T-helper 2 cell (primary cell): Measurements from ENCODE around the gene SIGLEC12.

Source experiments
- DNase-seq, 5 experiments: peaks; one replicate each; pipeline versions ENCODE4 v3.0.0 to v3.0.0-alpha.2; 2012 to 2022

SIGLEC12 gene

DNA sequence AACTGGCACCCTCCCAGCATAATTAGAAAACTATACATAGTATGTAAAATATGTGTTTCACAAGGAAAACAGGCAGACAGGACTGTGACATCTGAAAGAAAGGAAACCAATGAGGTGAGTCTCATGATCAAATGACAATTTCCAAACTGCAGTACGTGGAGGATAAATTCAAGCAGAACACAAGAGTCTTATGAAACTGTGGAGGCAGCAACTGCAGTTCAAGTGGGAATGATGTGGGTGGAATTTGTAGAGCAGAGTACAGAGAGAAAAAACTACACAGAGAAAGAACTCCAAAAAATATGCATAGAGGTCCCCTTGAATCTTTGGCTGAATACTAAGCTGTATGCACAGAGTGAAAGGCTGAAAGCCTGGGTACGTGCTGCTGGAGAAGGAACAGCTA, 20.2 kb upstream of the SIGLEC12 start:
- no peak for DNase-seq

DNA sequence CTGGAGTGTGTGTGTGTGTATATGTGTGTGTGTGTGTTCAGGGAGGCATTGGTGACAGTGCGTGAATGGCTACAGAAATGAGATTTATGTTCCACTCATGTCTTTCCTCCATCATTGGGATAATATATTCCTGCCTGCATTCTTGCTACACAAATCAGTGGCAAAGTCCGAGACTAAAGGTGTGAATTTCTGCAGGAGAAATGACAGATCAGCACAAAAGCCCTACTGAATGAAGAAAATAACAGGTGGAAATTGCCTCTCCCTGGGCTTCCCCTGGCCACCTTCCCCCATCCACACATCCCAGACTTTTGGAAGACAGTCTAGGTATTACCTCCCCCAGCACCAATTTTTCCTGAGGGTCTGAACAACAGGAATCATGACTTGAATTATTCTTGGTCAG, 19.8 kb upstream of the SIGLEC12 start:
- DNase-seq = no peak

DNA sequence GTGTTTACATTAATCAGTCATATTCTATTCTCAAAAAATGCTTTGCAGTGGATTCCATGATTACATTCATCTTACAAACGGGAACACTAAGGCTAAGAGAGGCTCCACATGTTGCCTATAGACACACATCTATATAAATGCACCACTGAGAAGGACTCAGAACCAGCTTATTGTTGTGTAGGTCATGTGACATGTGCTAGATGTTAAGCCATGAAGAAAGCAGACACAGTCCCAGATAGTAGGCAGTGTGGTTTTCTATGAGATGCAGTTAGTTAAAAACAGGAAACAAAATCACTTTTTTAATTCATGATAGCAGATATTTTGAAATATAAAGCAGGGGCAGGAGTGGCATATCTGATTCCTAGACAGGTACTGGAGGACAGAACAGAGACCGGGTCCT, 19.1 kb upstream of the SIGLEC12 start:
- DNase-seq = peak in 1 of 5 experiments; percentile 23

DNA sequence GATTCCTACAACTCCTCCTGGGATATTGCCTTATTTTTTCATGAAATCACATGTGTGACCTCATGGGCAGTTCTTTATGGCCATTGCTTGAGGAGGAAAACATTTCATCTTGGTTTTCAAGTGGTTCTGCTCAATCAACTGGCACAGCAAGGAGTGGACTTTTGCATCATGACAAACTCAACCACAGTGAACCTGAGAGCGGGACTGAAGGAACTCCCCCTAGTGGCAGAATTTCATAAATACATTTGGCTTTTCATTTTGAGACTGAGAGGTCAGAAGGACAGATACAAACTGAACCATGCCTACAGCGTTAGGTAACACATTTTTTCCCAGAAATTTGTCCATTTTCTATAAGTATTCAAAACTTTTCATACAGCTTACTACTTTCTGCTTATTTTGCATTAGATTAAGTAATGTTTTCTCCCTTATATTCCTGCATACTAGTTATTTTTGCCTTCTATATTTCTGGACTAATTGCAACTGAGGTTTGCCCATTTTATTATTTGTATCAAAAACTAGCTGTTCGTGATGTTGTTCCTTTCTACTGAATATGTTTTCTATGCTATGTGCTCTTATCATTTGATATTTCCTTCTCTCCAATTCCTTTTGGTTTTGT, 13.4 kb upstream of the SIGLEC12 start:
- peak in 1 of 5 experiments; percentile 60 for DNase-seq

DNA sequence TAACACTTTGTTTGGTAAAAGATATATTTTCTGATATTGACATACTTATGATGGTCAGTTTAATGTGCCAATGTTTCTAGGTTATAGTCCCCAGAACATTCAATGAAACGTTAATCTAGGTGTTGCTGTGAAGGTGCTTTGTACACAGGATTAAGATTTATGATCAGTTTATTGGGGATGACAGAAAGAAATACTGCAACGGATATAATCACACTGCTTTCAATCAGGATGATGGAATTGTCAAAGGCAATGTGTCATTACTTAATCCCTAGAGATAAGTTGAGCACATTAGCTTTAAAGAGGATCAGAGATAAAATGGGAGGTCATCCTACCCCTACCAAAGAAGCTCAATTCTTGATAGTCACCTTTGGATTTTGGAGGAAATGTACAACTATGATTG, 12.4 kb upstream of the SIGLEC12 start:
- DNase-seq = no peak

DNA sequence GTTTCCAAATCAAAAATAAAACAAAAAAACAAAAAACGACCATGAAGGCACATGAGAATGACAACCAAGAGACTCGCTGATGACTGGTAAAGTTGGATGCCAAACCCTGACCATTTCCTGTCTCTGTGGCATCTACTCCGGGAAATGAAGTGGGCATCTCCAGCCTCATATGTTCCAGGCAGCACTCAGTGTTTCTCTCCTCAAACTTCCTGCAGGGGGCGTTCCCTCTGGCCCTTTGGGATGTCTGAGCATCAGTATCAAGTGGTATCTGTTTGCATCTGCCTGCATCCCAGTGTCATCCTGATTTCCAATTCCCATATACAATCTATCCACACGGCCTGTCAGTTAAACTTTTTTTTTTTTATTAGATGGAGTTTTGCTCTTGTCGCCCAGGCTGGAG, 9.8 kb upstream of the SIGLEC12 start:
- peak in 1 of 5 experiments; percentile 15 for DNase-seq

DNA sequence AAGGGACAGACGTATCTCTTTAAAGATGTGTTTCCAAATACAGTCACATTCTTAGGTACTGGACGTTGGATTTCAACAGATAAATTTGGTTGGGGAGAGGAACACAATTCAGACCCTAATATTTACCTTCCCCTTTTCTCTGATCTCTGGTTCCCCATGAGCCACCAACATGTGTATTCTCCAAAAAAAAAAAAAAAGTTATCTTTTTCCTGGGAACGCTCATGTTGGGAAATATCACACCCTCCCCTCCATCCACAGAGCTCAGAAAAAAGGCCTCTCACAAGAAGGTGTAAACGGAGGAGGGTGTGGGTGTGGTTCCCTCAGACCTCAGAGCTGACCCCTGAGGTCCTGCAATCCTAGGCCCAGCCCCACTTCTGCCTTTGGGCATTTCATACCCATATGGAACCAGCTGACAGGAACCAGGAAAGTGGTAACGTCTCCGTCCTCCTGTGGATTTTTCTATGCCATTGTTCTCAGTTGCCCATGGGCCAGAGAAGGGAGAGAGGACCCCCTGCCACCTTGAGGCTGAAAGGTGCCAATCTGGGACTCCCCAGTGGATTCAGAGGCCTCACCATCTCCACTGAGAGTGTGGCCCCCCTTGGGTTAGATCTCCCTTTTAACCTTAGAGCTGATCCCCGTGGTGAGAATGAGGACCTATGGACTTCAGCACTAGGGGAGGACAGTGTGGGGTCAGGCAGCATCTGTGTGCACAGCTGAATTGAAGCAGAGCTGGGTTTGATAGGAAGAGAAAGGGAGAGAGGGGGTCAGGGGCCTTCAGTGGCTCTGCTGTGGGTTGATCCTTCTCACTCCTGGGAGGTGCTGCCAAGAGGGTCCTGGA, 8.4 kb upstream of the SIGLEC12 start:
- DNase-seq = no peak

DNA sequence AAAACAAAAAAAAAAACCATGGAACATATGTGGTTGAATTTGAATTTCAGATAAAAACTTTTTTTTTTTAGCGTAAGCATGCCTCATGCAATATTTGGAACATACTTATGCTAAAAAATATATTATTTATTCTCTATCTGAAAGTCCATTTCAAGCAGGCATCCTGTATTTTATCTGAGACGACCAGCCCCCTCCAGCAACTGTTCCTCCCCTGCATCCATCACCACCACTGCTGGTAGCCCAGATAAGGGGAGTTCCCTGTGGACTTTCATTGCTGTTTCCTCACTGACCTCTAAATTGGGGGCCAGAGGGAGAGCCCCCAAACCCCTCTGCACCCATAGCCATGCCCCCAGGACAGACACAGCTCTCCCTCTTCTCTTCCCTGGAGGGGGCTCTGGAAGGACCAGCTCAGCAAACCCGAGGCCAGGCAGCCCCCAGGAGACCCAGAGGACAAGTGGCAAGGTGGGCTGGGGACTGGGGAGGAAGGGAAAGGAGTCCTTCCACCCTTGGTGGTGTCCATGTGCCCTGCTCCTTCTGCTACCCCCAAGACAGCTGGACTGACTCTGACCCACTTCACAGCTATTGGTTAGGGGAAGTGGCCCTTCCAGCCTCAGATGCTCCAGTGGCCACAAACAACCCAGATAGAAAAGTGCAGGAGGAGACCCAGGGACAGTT, 6.6 kb upstream of the SIGLEC12 start:
- DNase-seq = no peak

DNA sequence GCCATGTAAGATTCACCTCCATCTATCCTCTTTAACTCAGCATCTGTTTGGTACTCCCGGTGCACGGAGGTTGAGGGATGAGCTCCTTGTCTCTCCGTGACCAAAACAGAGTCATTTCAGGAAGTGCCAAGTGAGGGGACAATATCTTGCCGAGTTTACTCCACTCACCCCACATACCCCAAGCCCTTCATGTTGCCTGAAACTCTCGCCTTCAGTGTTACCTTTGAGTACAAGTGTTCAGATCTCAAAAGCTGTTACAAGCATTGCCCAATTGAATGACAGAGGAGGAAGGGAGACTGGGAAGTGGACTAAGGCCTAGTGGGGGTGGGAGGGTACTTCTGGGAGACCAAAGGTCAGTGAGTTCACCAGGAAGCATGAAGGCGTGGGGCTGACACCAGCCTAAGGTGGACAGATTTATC, 6.0 kb upstream of the SIGLEC12 start:
- no peak for DNase-seq

DNA sequence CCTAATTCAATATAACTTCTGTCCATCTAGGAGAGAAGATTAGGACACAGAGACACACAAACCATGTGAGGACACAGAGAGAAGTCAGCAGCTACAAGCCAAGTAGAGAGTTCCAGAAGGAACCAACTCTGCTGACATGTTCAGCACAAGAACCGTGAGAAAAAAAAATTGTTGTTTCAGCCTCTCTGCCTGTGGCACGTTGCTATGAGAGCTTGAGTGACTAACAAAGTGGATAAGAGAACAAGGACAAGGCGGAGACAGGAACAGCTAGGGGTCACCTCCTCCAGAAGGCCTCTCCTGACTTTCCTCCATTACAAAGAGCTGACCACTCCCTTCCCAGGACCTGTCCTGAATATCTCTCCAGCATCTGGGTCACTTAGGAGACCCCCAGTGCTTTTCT, 5.6 kb upstream of the SIGLEC12 start:
- DNase-seq = no peak

DNA sequence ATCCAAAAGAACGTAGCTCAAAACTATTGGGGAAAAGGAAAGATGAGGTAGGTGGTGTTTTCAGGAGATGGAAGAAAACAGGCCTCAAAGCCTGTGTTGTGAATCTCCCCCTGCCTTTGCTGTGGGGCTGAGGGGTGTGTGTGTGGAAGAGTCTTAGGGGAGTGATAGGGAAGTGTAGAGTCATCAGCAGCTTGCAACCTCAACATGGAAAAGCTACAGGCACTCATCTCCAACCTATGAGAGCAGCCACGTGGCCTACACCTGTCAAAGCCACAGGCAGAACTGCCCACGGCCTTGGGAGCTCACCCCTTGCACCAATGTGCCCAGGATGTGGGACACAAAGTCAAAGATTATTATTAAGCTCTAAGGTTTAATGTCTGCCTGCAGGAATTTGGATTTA, 4.3 kb upstream of the SIGLEC12 start:
- DNase-seq = no peak

DNA sequence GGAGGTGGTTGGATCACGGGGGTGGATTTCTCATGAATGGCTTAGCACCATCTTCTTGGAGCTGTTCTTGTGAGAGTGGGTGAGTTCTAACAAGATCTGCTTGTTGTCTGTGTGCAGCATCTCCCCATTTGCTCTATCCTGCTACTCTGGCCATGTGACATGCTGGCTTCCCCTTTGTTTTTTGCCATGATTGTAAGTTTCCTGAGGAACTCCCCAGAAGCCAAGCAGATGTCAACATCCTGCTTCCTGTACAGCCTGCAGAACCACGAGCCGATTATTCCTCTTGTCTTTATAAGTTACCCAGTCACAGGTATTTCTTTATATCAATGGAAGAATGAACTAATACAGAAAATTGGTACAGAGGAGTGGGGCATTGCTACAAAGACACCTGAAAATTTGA, 2.3 kb upstream of the SIGLEC12 start:
- DNase-seq = no peak

DNA sequence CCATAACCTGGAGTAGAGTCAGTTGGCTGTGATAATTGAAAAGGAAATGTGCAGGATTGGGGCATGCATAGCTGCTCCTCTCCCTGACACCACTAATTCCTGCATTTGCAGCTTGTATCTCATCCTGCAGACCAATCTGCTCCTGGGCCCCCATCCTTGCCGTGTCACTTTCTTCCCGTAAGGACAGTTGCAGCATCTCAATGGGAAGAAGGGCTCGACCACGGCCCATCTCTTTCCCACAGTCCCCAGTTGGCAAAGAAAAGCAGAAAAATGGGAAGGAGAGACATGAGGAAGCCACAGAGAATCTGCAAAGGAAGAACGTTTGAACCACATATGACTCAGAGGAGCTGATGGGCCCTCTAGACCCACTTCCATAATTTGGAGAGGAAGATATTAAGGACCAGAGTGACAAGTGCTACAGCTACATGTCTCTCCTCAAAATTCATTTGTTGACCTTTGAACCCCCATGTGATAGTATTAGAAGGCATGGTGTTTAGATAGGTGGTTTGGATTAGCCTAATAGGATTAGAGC, 1.8 kb upstream of the SIGLEC12 start:
- no peak for DNase-seq

DNA sequence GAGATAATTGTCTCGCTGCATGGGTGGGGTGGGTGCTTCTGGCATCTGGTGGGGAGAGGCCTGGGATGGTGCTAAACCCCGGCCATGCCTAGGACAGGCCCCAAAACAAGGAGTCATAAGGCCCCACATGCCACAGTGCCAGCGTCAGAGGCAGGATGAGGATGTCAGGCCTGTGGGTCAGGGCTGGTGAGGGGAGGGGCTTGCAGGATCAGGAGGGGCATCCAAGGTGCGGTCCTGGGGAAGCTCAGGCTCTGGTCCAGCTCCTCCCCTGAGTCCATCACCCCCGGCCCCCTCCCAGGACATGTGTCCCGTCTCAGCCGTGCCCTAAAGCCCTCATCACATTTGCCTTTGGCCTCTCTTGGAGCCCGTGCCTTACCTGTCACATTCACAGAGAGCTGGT, 669 bp downstream of the SIGLEC12 start:
- DNase-seq = peak in 1 of 5 experiments; percentile 13

DNA sequence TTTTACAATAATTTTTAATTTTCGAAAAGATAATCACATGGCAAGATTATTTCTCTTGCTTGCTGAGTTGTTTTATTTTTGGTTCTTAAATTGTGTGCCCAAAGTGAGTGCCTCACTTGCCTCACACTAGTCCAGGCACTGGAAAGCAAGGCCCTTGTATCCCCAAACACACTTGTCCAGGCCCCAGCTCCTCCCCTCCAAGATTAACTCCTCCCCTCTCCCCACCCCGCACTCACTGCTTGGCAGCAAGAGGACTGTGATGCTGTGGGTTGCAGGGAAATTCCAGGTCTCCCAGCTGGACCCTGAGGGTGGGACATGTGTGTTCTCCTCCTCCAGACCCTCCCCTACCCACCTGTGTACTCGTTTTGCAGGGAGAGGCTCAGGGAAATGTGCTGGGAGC, 3.9 kb downstream of the SIGLEC12 start:
- DNase-seq = no peak

DNA sequence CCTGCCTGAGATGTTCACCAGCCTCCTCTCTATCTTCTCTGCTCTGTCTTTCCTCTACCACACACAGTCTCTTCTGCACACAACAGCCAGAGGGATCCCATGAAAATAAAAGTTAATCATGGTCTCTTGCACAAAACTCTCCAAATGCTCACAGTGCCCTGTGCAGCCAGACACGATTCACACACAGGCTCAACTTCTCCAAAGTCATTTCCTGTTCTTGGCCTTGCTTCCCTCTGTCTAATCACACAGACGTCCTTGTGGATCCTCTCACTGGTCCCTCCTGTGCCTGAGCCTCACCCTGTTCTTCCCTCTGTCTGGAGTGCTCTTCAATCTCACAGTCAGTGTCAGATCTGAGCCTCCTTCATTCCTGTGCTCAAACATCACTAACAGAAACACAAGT, 7.8 kb downstream of the SIGLEC12 start:
- no peak for DNase-seq

DNA sequence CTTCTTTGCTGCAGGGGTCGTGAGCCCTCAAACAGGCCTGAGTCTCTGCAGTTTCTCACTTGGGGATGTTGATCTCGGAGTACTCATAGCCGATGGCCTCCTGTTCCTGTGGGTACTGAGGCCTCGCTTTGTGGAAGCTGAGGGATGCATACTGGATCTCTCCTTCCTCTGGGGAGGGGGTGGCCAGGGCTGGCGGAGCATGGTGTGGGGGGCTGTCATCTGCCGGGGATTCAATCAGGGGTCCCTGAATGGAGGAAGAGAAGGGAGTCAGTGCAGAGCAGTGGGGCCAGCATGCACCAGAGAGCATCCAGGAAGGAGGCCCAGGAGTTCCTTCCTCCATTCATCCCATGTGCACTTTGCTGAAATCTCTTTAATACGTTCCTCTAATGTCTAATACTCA, 10.0 kb downstream of the SIGLEC12 start:
- no peak for DNase-seq

DNA sequence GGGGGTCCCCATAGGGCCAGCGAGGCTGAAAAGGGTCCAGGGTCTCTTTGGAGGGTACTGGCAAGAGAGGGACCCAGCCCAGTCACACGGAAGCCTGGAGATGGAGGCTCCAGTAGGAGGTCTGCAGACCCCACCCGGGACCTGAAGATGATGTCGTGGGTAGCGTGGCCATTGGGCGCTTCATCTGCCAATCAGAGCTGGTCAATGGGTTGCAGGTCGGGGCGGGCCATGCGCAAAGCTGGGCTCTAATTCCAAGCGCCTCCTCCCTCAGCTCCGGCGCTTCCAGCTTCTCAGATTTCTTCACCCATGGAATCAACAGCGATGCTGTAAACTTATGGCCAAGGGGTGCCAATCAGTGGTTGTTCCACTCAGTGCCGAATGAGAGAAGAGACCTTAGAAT, 10.9 kb downstream of the SIGLEC12 start:
- DNase-seq = no peak

DNA sequence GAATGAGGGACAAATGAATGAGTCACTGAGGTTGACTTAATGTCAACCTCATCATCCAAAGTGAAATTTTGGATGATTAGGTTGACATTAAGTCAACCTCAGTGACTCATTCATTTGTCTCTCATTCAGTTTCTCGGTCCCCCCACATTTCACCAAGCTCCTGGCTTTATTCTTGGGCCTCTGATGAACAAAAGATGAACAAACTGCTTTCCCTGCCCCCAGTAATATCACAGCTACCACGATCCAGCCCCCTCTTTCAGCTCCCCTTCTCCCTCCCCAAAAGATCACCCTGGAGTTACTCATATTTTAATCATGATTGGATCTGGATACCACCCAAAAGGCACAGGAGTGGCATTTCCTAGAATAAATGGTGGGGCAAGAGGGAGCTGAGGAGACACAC, 12.5 kb downstream of the SIGLEC12 start:
- no peak for DNase-seq

DNA sequence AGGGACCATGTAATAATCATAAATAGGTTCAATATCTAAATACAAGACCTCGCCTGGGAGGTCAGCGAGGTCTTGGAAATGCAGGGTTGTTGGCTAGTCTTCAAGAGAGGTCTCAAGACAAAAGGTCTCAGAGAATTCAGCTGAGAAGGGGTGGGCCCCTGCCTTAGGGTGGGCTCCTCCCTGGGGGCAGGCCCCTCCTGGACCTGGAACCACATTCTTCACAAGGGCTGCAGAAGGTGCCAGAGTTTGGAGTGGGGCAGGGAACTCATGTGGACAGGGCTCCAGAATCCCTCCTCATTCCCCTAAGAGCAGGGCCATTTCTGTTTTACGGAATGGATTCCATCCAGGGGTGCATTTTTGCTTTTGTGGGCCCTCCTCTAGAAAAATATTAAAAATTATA, 13.1 kb downstream of the SIGLEC12 start:
- no peak for DNase-seq

DNA sequence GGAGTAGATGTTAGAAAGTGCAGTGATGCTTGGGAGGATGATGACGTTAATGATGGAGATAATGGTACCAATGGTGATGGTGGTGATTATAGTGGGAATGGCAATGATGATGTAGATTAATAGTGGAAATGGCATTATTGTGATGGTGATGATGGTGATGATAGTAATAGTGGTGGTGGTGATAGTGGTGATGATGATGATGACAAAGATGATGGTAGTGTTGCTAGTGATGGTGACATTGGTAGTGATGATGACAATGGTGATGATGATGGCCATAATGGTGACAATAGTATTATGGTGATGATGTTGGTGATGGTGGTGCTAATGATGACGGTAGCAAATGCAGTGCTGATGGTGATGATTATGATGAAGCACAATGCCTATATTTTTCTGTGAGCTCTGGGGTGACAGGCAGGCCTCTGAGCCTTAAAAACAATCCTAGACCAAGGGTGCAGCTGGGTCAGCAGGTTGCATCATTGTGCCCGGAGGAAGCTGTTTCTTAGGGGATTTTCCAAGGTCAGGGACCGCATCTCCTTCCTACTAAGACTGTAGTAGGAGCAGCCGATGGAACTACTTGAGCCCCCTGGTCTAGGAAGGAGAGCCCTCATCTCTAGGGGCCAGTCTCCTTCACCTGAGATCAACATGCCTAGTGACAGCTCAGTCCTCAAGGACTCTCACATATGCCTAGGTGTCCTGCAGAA, 15.5 kb downstream of the SIGLEC12 start:
- no peak for DNase-seq

DNA sequence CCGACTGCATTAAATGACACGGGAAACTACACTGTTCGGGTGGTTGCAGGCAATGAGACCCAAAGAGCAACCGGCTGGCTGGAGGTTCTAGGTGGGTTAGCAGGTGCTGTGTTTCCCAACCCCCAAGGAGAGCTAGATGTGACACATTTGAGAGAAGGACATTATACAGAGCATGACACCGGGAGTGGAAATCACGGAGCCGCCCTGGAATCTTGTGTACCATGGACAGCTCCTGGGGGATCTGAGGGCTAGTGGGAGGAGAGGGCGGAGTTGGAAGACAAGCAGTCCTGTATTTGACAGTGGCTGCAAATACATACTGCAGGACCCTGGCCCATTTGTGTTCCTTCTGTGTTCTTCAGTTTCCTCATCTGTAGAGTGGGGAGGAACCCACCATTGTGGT, 21.0 kb downstream of the SIGLEC12 start:
- DNase-seq = no peak
